Fibroblast of lung (primary cell): ENCODE data around the gene TTC13. TPM values are rescaled to one million over a fixed set of nuclear protein-coding genes. Genes with fewer than 3 reads are reported as not detected.

Experiments
- DNase-seq, 2 donors: peaks; one replicate each; pipeline versions ENCODE4 v3.0.0 to v3.0.0-alpha.2; 2010; ENCODE audit warnings: low read depth in 2 of 2
- H2AFZ ChIP-seq: 2 replicates; pipeline ENCODE4 v1.5.1; 2012; ENCODE audit warnings: low read length, control low read depth, inconsistent platforms
- H3K27ac ChIP-seq: 2 replicates; pipeline ENCODE4 v1.5.1; 2011; ENCODE audit warnings: low read length, control low read depth; ENCODE audit not compliant: insufficient read depth
- H3K27me3 ChIP-seq: 2 replicates; pipeline ENCODE4 v1.5.1; 2011; ENCODE audit warnings: mild to moderate bottlenecking, low read length; ENCODE audit not compliant: control insufficient read depth, insufficient read depth
- H3K36me3 ChIP-seq: 2 replicates; pipeline ENCODE4 v1.5.1; 2011; ENCODE audit warnings: low read length; ENCODE audit not compliant: control insufficient read depth, insufficient read depth
- H3K4me1 ChIP-seq: 2 replicates; pipeline ENCODE4 v1.5.1; 2011; ENCODE audit warnings: low read length; ENCODE audit not compliant: control insufficient read depth, insufficient read depth; ENCODE audit errors: extremely low read depth
- H3K4me2 ChIP-seq: 2 replicates; pipeline ENCODE4 v1.5.1; 2011; ENCODE audit warnings: low read length, control low read depth; ENCODE audit not compliant: insufficient read depth; ENCODE audit errors: extremely low read depth
- H3K4me3 ChIP-seq, 4 experiments: fragments of 200-600 bp in 1 of 4; sonication (generic) in 1 of 4; replicated peaks in 1 of 4; 2 replicates each; pipeline ENCODE4 v1.5.1; 2011 to 2016; ENCODE audit warnings: low read length in 4 of 4, low read depth in 3 of 4, mild to moderate bottlenecking in 3 of 4, control low read depth in 2 of 4, inconsistent platforms in 1 of 4, mixed read lengths in 1 of 4; ENCODE audit not compliant: insufficient read depth in 1 of 4; ENCODE audit errors: control extremely low read depth in 1 of 4
- H3K79me2 ChIP-seq: 2 replicates; pipeline ENCODE4 v1.5.1; 2012; ENCODE audit warnings: mild to moderate bottlenecking, low read length, inconsistent platforms; ENCODE audit not compliant: control insufficient read depth, insufficient read depth
- H3K9ac ChIP-seq: 2 replicates; pipeline ENCODE4 v1.5.1; 2011; ENCODE audit warnings: mild to moderate bottlenecking, low read length, control low read depth; ENCODE audit not compliant: insufficient read depth
- H3K9me3 ChIP-seq: 2 replicates; pipeline ENCODE4 v1.5.1; 2012; ENCODE audit warnings: low read depth, low read length; ENCODE audit not compliant: control insufficient read depth, insufficient read depth
- H4K20me1 ChIP-seq: 2 replicates; pipeline ENCODE4 v1.5.1; 2011; ENCODE audit warnings: low read length; ENCODE audit not compliant: control insufficient read depth, insufficient read depth; ENCODE audit errors: extremely low read depth
- CTCF ChIP-seq, 2 donors: IDR thresholded peaks in 1 of 2; conservative IDR thresholded peaks in 1 of 2; 1 replicate in 1 of 2; 2 replicates in 1 of 2; pipeline ENCODE4 v1.5.1; 2011 to 2012; ENCODE audit warnings: low read length in 2 of 2, control low read depth in 1 of 2, inconsistent platforms in 1 of 2, low read depth in 1 of 2, mild to moderate bottlenecking in 1 of 2
- EZH2 ChIP-seq: IDR thresholded peaks from 2 replicates; pipeline ENCODE4 v1.5.1; 2012; ENCODE audit warnings: low read length, control low read depth, mild to moderate bottlenecking; ENCODE audit errors: missing control alignments
- polyA plus RNA-seq, 2 donors: library from polyadenylated mRNA; depleted of rRNA in 1 of 2; stranded (reverse) in 1 of 2; unstranded in 1 of 2; fragments of >200 nt; gene quantifications; 2 replicates each; pipeline ENCODE4 v1.2.1, GENCODE V29; 2011 to 2012; ENCODE audit warnings: missing spikeins in 1 of 2
- total RNA-seq: library from RNA; depleted of rRNA; stranded (reverse); fragments of >200 nt; gene quantifications from 2 replicates; pipeline ENCODE4 v1.2.1, GENCODE V29; 2014

The TTC13 gene
- total and polyA plus RNA-seq, 2 donors (not counting 1 experiment from before 2014, with no cell fraction given) = 8.0 to 16.2 TPM

GRCh38 chr1:230895452-230895851 is 83.2 kb downstream of the TTC13 start:
- Histone ChIP-seq H3K9me3 (no peaks in the 10 kb centered on the region), H3K79me2 (no peaks in the 10 kb centered on the region), H3K27ac (no peak overlapping the region), H3K9ac (no peak overlapping the region), H3K36me3 (no peaks in the 10 kb centered on the region), H3K27me3 (no peaks in the 10 kb centered on the region), H3K4me2 (no peak overlapping the region), H3K4me3 (no peak overlapping the region), H2AFZ (no peak overlapping the region), H3K4me1 (no peaks in the 10 kb centered on the region), H4K20me1 (no peaks in the 10 kb centered on the region)
- no peak for DNase-seq
- no peak for TF ChIP-seq CTCF (conservative IDR thresholded peaks at IDR 0.05 in 1 of 2, IDR thresholded peaks at IDR 0.05 in 1 of 2; ENCODE audit: low read depth in 1 of 2, low read length in 2 of 2)
- no peak for TF ChIP-seq EZH2

GRCh38 chr1:230894664-230895063 is 84.0 kb downstream of the TTC13 start:
- Histone ChIP-seq H3K9ac (no peak overlapping the region), H3K36me3 (no peaks in the 10 kb centered on the region), H4K20me1 (no peaks in the 10 kb centered on the region), H3K27ac (no peak overlapping the region), H3K9me3 (no peaks in the 10 kb centered on the region), H3K27me3 (peaks cover under 1% of the 10 kb centered on the region), H2AFZ (no peak overlapping the region), H3K4me2 (no peak overlapping the region), H3K4me3 (no peak overlapping the region), H3K4me1 (no peaks in the 10 kb centered on the region), H3K79me2 (no peaks in the 10 kb centered on the region)
- DNase-seq = no peak
- TF ChIP-seq EZH2 (no peak), CTCF (conservative IDR thresholded peaks at IDR 0.05 in 1 of 2, IDR thresholded peaks at IDR 0.05 in 1 of 2; ENCODE audit: low read depth in 1 of 2, low read length in 2 of 2) (no peak)

- Histone ChIP-seq H3K27ac (no peak overlapping the region), H2AFZ (no peak overlapping the region)
- TF ChIP-seq EZH2 (no peak), CTCF (conservative IDR thresholded peaks at IDR 0.05 in 1 of 2, IDR thresholded peaks at IDR 0.05 in 1 of 2; ENCODE audit: low read depth in 1 of 2, low read length in 2 of 2) (no peak)
Measured at GRCh38 chr1:230894032-230894431, 84.6 kb downstream of the TTC13 start.

More at GRCh38 chr1:230894032-230894431, 84.6 kb downstream of the TTC13 start:
- Histone ChIP-seq H4K20me1 (no peaks in the 10 kb centered on the region), H3K4me2 (no peak overlapping the region), H3K79me2 (no peaks in the 10 kb centered on the region), H3K9ac (no peak overlapping the region), H3K4me3 (no peak overlapping the region), H3K36me3 (no peaks in the 10 kb centered on the region), H3K9me3 (no peaks in the 10 kb centered on the region), H3K4me1 (no peaks in the 10 kb centered on the region), H3K27me3 (peaks cover 2% of the 10 kb centered on the region)
- no peak for DNase-seq
